G401 (cell line): Measurements from ENCODE around the gene MOCOS. TPM values are rescaled to one million over a fixed set of nuclear protein-coding genes. Genes with fewer than 3 reads are reported as not detected.

Experiments
- DNase-seq: peaks from one replicate; pipeline ENCODE4 v3.0.0-alpha.2; 2015; ENCODE audit warnings: low spot score
- in situ Hi-C: cut with HindIII; loops from 2 replicates; pipeline ENCODE4 v1.10.0; 2016; ENCODE audit warnings: low sequenced_read_pairs, mixed read lengths
- total RNA-seq: library from RNA; depleted of rRNA; stranded (reverse); fragments of >200 nt; shearing (Covaris generic); gene quantifications from 2 replicates; pipeline ENCODE4 v1.2.3, GENCODE V29; 2014

Gene MOCOS
- total RNA-seq, 1 experiment from 2014 or later: not detected

DNA sequence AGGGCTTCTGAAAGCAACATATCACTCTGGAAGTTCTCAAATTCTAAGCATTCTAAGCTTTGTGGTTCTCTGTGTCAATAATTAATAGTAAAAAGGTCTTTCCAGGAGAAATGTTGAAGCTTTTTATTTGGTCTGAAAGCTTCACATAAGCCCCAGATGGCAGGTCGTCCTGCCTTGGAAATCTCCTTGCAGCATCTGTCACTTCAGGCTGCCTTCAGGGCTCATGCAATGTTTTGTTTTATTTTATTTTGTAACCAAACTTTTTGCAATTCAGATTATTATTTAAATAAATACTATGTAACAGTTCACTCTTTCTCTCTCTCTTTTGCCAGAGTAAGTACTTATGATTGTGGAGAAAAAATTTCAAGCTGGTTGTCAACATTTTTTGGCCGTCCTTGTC lies 63.5 kb downstream of the MOCOS start:
- in situ Hi-C loops: no loop called here
- DNase-seq: no peak

DNA sequence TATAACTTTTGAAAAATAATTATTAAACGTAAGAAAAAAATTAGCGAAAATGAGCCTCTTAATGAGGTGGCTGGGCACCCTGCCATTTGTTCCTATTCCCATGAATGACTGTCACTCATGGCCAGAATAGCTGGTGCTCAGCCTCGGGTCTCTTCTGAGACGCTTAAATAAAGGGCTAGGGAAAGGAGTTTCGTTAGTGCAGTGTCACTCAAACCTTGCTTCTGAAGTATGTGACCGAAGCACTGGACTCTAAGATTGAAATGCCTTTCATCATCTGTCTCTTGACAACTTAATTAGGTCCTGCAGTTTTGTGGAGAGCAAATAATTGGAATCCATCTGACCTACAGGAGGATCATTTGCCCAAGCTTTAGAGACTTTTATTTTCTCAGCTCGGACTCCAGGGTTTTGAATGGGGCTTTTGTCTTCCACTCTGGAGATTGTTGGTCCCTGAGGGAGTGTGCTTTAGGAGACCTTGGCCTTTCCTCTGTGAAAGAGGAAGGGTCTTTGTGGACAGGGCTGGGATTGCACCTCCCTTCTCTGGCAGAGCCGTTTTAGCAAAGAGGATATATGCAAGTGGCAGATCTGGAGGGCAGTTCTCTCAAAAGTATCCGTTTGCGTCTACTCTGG lies 67.9 kb downstream of the MOCOS start:
- no peak for DNase-seq
- in situ Hi-C loops: no loop called here

DNA sequence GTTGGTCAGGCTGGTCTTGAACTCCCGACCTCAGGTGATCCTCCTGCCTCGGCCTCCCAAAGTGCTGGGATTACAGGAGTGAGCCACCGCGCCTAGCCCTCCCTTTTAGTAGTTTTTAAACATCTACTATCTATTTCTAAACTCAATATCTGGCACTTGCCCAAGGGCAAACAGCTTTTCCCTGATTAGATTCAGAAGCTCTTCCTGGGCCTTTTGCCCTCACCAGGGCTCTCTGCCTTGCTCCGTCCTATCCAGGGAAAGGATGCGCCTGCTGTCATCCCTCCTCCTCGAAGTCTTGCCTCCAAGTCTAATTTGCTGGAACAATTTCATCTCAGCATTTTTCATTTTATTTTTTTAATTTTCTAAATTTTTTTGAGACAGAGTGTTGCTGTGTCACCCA lies 68.8 kb downstream of the MOCOS start:
- in situ Hi-C loops: no loop called here
- DNase-seq: no peak

DNA sequence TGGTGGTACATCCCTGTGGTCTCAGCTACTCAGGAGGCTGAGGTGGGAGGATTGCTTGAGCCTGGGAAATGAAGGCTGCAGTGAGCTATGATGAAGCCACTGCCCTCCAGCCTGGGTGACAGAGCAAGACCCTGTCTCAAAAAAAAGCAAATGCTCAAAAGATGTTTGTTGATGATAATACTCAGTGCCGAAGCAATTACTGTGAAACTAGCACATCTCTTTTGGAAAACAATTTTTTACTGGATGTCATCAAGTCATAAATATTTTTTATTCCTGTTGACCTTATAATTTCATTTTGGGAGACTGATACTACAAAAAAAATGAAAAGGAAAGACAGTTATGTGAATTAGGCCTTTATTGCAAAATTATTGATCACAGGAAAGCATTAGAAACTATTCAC lies 75.7 kb downstream of the MOCOS start:
- no peak for DNase-seq
- in situ Hi-C loops: no loop called here

DNA sequence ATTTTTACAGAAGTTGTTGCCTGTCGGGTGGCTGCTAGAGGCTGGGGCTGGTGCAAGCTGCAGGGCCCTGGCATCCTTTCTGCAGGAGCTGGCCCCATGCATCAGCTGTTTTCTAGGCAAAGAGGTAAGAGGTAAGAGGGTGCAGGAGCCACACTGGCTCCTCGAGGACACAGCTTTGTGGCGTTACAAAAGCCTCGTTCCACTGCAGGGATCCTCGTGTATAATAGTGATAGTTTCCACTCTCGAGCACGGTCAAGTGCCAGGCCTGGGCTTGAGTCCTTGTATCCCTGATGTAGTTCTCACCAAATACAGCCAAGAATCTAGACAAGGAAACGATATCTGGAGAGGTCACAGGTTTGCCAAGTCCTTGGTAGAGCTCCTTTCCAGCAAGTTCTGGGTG lies 77.0 kb downstream of the MOCOS start:
- in situ Hi-C loops: no loop called here
- no peak for DNase-seq

DNA sequence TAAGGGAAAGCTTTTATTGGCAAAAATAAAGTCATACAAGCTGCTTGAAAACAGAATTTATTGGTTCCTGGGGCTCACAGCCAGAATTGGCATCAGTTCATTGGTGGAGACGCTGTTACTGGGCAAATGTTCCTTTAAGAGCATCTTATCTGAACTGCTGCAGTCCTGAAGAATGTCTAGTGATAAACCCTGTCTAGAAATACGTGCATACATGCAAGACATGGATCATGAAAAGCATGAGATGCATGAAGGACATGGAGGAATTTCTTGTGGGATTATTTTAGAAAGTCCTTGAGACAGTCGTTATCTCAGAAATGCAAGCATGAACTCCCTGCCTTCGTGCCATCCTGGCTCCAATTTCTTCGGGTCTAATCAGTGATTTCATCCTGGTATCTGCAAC lies 77.7 kb downstream of the MOCOS start:
- no peak for DNase-seq
- in situ Hi-C loops: no loop called here

DNA sequence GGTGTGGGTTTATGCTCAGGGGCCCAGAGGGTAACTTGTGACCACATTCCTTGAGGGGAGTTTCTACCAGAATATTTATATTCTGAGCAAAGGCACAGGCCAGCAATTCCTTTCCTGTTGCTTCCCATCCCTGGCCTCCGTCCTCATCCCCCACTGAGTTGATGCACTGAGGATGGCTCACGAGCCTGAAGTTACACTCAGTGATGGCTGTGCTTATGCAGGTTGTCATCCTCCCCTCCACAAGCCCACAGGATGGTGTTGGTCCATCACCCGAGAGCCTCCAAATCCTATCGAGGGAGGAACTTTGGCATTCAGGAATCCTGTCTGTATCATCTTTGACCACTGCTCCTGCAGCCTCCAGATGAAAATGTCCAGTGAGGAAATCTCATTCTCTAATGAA lies 81.9 kb downstream of the MOCOS start:
- in situ Hi-C loops: no loop called here
- DNase-seq: no peak

DNA sequence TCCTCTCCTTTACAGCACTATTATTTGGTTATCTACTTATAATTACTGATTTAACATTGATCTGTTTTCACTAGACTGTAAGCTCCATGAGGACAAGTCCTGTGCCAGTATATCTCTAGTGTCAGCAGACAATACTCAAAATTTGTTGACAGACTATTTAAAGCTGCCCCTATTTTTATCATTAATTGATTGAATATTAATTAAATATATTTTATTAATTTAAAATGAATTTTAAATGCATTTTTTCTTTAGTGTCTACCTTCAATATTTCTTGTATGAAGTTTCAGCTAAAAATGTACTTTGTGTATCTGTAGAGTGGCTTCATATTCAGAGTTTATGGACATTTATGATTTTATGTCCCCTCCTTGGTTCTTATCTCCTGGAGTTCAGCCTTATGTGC lies 83.9 kb downstream of the MOCOS start:
- DNase-seq: no peak
- in situ Hi-C loops: no loop called here

DNA sequence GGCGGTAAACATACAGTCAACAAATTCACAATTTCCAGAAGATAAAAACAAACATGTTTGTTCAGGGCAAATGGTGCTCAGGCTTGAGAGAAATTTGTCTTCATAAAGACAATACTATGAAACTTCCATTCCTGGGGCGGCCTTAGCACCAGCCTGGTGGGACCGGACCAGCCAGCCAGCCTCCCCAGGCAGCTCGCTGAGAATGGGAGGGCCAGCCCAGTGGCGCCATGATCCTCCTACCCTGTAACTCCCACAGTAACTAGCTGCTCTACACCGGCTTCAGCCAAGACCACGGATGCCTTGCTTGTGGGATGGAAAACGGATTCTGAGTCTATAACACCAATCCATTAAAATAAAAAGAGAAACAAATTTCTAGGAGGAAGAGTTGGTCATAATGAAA lies 86.0 kb downstream of the MOCOS start:
- in situ Hi-C loops: no loop called here
- no peak for DNase-seq

DNA sequence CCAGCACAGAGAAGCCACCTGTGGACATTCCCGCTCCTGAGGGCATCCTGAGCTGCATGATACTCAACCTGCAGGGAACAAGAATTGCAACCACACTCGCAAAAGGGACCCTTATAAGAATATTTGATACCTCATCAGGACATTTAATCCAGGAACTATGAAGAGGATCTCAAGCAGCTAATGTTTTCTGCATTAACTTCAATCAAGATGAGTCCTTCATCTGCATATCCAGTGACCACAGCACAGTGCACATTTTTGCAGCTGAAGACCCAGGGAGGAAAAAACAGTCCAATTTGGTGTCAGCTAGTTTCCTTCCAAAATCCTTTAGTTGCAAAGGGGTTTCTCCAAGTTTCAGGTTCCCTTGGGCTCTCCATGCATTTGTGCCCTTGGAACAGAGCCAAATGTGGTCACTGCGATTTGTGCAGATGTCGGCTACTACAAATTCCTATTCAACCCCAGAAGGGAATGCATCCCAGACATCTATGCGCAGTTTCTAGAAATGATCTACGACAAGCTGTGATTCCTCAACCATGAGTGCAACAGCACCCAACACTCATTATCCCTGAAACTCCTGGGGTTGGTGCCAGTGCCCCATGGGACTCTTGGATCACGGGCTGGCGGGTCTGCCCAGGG lies 86.9 kb downstream of the MOCOS start:
- in situ Hi-C loops: no loop called here
- no peak for DNase-seq

DNA sequence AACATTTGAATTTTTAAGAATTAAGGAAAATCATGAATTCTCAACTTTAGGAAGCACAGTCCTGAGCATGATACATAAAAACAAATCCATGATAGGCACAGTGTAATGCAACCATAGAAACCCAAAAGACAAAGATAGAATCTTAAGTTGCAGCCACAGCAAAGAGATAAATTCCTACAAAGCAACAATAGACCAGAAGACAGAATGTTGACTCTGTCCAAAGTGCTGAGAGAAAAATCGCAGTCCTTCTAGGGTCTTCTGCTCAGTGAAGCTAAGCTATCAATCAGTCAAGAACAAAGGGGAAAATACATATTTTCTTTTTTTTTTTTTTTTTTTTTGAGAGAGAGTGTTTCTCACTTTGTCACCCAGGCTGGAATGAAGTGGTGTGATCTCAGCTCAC lies 88.3 kb downstream of the MOCOS start:
- DNase-seq: no peak
- in situ Hi-C loops: no loop called here

DNA sequence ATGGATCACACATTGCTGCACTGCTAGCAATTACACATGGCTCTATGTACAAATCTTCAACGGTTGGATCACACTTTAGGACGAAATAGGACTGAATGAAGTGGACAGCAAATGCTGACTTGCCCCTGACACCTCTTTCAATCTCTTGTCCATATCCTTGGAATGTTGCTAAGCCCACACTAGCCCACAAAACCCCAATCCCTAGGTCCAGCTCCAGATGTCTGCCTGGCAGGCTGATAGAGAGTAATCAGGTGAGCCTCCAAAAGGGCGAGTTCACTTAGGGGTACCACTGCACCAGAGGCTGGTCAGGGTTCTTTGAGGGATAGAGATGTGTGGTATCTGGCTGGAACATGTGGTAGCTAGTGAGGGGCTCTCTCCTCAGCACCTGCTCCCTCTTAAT lies 91.7 kb downstream of the MOCOS start:
- no peak for DNase-seq
- in situ Hi-C loops: no loop called here

DNA sequence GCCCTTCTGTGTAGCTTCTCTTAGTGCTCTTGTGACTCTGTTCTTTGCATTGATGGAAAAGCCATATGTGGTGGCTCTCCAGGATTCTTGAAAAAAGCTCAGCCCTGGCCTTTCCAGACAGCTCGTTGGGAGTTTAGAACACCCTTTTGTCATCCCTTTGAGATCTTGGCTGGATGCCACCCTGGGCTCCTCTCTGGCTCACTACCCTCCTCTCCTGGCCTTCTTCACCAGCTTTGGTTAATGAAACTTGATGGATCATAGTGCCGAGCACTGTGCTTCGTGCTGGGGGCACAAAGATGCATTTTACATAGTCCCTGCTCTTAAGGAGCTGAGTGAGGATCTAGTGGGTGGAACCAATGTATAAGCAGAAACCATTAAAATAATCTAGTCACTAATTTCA lies 94.6 kb downstream of the MOCOS start:
- in situ Hi-C loops: no loop called here
- DNase-seq: no peak

DNA sequence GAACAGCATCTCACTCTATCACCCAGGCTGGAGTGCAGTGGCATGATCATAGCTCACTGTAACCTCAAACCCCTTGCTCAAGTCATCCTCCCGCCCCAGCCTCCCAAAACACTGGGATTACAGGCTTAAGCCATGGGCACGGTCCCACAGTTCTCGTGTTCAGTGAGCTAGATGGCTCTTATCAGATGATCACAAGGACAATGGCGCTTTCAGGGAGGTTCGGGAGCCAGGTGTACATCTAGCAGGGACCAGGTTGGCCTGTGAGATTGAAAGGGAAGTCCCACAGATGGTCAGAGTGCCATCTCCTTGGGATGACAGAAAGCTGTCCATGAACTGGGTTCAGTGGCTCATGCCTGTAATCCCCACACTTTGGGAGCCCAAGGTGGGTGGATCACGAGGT lies 96.2 kb downstream of the MOCOS start:
- in situ Hi-C loops: no loop called here
- DNase-seq: no peak

DNA sequence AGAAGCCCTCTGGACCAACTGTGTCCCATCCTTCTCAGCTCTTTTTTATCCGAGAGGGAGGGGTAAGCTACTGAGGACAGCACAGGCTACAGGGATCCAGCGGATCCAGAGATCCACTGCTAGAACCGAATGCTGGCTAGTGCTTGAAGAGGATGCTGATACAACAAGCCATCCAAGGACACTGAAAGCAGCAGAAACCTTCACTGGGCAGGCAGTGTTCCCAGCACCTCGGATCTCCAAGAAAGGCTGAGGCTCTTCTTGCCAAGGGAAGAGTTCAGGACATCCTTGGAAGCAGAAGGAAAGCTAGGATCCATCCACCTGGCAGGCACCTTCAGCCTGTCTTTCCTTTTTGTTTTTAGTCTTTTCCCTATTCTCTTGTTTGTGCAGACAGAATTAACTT lies 97.0 kb downstream of the MOCOS start:
- in situ Hi-C loops: no loop called here
- no peak for DNase-seq

DNA sequence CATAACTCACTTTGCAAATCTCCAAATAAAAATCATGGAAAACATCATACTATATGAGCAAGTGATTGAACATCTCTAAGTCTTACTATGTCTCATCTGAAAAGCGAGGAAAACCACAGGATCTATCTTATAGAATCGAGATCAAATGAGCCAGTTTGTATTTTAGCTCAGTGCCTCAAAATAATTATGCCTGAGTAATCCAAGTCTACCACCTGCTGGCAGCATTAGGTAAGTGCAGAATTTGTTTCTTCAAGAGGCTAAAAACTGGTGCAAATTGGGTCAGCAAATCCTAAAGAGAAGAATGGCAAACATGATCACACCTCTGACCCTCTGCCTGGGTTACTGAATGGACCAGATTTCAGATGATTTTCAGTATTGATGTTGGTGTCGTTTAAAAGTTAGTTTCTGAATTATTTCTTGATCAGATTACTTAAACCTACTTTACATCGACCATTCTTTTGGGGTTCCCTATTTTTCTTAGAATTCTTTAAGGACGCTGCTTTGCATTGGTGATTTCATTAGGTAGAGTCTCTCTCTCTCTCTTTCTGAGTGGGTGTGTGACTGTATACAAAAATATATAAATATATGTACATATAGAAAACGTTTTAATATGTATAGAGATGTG lies 97.5 kb downstream of the MOCOS start:
- DNase-seq: peak; percentile 79

DNA sequence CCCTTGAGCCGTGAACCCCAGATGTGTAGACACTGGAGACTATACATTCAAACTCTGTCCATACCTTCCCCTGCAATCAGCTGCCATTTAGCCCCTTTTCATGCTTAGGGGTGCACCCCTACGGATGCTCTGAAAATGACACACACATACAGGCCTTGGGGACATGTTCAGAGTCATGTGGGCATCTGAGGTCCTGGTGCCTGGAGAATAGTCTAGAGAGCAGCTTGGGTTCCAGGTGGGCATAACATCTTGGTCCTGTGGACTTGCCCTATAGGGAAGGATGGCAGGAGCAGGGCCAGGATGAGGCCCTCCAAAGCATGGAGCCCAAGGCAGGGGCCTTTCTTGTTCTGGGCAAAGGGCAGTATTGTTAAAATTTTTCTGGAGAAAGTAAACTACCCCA lies 100.4 kb downstream of the MOCOS start:
- in situ Hi-C loops: no loop called here
- no peak for DNase-seq

More for the DNA sequence above, 97.5 kb downstream of the MOCOS start:
- in situ Hi-C loops: no loop called here

DNA sequence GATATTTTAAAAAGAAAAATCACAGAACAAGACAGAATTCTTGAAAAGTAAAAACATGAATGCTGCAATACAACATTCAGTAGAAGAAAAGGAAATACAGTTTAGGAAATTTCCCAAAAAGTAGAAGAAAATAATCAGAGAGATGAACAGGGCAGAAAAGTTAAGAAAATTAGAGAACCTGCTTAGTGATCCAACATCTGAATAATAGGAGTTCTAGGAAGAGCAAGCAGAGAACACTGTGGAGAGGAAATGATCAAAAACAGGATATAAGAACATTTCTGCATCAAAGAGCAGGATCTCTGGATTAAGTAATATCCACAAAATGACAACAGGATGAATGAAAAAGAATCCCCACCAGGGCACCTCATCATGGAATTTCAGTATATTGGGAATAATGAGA lies 101.4 kb downstream of the MOCOS start:
- in situ Hi-C loops: no loop called here

DNA sequence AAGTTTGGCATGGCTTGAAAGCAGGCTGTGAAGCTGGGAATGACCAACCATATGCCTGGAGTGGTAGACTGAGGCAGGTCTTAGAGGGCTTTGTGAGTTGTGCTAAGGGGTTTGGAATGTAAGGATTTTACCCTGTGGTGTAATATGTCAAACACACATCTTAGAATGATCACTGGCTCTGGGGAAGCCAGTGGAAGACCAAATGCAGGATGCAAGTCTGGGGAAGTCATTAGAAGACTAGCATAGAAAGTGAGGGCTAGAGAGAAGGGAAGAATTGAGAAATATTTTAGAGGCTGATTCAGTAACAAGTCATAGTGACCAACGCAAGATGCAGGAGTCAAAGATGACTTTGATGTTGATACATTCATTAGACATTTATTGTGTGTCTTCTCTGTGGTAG lies 106.7 kb downstream of the MOCOS start:
- in situ Hi-C loops: no loop called here
- DNase-seq: no peak

More for the DNA sequence above, 101.4 kb downstream of the MOCOS start:
- no peak for DNase-seq

DNA sequence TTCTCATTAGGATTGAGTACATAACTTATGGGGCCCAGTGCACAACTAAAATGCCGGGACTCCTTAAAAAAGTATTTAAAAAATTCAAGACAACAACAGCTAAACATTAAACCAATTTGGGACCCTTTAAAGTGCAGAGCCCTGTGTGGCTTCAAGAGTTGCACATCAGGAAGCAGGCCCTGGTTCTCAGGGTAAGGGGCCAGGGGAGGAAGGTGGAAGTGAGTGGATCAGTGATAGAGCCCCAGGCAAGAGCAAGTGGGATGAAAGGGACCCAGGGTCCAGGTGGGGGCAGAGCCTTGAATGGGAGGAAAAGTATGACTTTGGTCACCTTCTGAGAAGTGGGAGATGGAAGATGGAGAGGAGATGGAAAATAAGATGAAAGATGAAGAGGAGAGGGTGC lies 107.9 kb downstream of the MOCOS start:
- in situ Hi-C loops: no loop called here
- DNase-seq: no peak

DNA sequence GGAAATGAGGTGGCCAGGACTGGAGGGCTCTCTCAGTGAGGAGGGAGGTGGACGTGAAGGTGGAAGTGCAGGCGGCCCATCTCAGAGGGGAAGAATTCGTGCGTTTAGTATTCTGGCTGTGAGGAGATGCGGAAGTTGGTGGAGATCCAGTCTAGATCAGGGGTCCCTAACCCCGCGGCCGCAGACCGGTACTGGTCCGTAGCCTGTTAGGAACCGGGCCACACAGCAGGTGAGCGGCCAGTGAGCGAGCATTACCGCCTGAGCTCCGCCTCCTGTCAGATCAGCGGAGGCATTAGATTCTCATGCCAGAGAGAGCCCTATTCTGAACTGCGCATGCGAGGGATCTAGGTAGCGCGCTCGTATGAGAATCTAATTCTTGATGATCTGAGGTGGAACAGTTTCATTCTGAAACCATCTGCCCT lies 108.6 kb downstream of the MOCOS start:
- in situ Hi-C loops: no loop called here

More for the DNA sequence above, 108.6 kb downstream of the MOCOS start:
- no peak for DNase-seq
